Measurements from ENCODE around the gene DNAH5. TPM values are rescaled to one million over a fixed set of nuclear protein-coding genes. Genes with fewer than 3 reads are reported as not detected.
"Not testable (repeated sequence)": the region's sequence is repeated elsewhere in the genome, so short reads cannot be mapped to it uniquely, and the experiment has no call there.

Gene DNAH5
- total and polyA plus RNA-seq, 2 donors, result 0.18 to 0.48 TPM

DNA sequence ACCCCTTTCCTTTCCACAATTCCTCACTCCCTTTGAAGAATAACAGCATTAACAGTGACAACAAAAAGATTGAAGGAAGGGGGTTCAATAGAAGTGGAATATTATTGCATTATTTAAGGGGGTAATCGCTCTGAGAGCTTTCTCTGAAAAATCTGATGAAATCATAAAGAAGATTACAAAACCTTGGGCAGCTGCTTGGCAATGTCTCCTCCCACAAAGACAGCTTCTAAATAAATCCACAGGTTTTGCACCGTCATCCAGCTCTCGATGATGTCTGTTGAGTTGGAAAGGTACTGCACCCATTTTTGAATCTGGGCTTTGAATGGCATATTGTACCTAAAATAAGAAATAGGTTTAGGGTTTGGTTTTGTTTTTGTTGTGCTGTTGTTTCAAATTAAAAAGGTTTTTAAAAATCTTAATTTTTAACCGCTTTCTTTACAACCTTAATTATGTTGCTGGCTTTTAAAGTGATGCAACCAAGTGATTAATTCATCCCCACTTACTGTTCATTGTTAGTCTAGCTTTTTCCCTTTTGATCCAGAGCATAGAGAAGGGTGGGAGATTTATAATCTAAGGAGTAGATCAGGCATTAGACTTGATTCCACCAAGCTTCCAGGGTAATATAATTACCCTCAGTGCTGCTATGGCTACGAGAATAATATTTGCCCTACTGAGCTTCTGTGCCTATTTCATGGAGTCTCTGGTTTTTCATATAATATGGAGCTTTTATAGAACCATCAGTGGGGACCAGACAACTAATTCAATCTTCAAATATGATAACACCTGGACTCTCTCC is 85.0 kb downstream of the DNAH5 start:
- WGBS, result 62% methylated on average over 5 of the region's 5 CpGs
- H3K36me3 ChIP-seq (ENCODE audit: insufficient read depth), result no peaks in the 10 kb centered on the region
- H3K27ac ChIP-seq (ENCODE audit: low read depth), result no peak overlapping the region
- DNase-seq (ENCODE audit: extremely low spot score), result no peak
- H3K4me1 ChIP-seq (ENCODE audit: insufficient read depth), result no peaks in the 10 kb centered on the region
- no peak overlapping the region for H3K4me3 ChIP-seq (ENCODE audit: low read depth, low read length)

DNA sequence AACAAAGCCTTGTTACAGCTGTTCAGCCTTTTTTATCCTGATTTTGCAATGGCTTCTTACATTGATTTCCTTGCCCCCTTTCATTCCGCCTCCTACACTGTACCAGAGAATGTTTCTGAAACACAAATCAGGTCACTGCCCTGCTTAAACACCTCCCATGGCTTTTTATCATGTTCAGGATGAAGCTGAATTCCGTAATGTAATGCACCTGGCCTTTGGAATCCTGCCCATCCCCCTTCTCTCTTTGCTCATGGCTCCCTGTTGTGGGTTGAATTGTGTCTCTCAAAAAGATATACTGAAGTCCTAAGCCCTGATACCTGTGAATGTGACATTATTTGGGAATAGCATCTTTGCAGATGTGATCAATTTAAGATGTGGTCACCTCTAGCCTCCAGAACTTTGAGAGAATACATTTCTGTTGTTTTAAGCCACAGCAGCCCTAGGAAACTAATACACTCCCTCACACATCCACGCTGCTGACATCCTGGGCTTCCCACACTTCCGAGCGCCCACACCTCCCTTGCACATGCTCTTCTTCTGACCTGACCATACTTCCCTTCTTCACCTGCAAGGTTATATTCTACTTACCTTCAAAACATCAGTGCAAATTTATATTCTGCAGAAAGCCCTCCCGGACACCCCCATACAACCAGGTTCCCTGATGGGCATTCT is 101.2 kb downstream of the DNAH5 start:
- DNase-seq (ENCODE audit: extremely low spot score), result no peak
- Histone ChIP-seq H3K27ac (ENCODE audit: low read depth) (no peak overlapping the region), H3K4me3 (ENCODE audit: low read depth, low read length) (no peak overlapping the region), H3K36me3 (ENCODE audit: insufficient read depth) (no peaks in the 10 kb centered on the region), H3K4me1 (ENCODE audit: insufficient read depth) (no peaks in the 10 kb centered on the region)
- 74% methylated on average over 6 of the region's 6 CpGs for WGBS

DNA sequence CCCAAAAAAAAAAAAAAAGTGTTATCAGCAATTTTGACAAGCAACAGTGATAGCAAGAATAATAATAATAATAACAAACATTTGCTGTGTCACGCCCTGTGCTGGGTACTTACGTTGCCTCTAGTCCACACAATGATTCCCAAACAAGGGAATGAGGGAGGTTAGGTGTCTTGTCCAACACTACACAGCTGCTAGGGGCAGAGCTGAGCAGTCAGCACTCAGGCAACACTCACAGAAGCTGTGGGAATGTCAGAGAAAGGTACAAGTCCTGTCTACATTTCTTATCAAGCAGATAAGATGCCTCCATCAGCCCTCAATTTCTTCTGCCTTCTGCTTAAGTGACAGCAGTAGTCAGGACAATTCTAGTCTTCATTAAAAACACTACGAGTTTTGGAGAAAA is 111.0 kb downstream of the DNAH5 start:
- H3K27ac ChIP-seq (ENCODE audit: low read depth), result no peak overlapping the region
- WGBS, result 42% methylated on average over 3 of the region's 3 CpGs
- H3K4me1 ChIP-seq (ENCODE audit: insufficient read depth), result no peaks in the 10 kb centered on the region
- no peak overlapping the region for H3K4me3 ChIP-seq (ENCODE audit: low read depth, low read length)
- DNase-seq (ENCODE audit: extremely low spot score), result no peak
- H3K36me3 ChIP-seq (ENCODE audit: insufficient read depth), result no peaks in the 10 kb centered on the region

DNA sequence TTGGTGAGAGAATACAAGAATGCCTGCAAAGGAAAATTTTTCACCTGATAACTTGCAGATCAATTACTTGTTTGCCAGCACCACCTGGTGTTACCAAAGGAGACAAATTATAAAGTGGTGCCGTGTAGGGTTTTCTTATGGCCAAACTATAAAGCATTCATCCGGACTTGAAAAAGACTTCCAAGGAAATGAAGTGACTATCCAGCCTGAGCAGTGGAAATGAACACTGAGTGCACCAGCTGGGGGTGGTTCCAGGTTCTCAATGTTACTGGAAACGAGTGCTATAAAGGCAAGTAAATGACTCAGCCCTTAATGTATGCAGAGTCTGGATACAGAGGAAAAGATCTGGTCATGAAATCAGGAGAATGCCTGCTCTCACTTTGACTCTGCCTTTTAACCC is 113.1 kb downstream of the DNAH5 start:
- Histone ChIP-seq H3K4me1 (ENCODE audit: insufficient read depth) (no peaks in the 10 kb centered on the region), H3K27ac (ENCODE audit: low read depth) (no peak overlapping the region), H3K4me3 (ENCODE audit: low read depth, low read length) (no peak overlapping the region), H3K36me3 (ENCODE audit: insufficient read depth) (no peaks in the 10 kb centered on the region)
- 46% methylated on average over 3 of the region's 3 CpGs for WGBS
- DNase-seq (ENCODE audit: extremely low spot score), result no peak

DNA sequence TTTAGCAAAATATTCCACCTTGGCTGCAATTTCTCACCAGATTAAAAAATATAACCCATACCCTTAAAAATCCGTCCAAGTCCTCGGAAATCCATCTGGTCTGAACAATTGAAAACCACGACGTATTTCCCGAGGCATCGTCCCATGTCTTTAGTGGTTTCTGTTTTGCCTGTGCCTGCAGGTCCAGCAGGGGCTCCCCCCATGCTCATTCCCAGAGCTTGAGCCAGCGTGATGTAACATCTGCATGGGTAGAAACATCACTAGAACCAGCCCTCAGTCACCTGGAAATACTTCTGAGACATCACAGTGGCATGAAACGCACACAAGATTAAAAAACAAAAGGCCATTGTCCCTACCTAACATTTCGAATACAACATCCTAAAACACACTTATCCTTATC is 114.0 kb downstream of the DNAH5 start:
- 79% methylated on average over 9 of the region's 9 CpGs for WGBS
- Histone ChIP-seq H3K27ac (ENCODE audit: low read depth) (no peak overlapping the region), H3K4me1 (ENCODE audit: insufficient read depth) (no peaks in the 10 kb centered on the region), H3K36me3 (ENCODE audit: insufficient read depth) (no peaks in the 10 kb centered on the region), H3K4me3 (ENCODE audit: low read depth, low read length) (no peak overlapping the region)
- DNase-seq (ENCODE audit: extremely low spot score), result no peak

DNA sequence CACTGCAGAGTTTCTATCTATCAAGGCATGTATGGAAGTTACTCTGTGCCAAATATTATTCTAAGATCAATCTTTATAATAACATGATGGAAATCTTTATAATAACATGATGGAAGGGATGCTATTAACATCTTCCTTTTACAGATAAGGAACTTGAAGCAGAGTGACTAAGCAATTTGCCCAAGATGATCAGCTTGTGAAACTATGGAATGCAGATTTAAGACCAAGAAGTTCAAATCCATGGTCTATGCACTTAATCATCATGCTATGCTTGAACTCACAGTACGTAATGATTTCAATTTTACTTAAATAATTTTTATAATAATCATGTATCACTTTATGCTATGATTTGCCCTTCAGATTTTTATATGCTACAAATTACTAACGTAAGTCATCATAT is 123.1 kb downstream of the DNAH5 start:
- H3K36me3 ChIP-seq (ENCODE audit: insufficient read depth), result no peaks in the 10 kb centered on the region
- DNase-seq (ENCODE audit: extremely low spot score), result no peak
- no peak overlapping the region for H3K27ac ChIP-seq (ENCODE audit: low read depth)
- 82% methylated on average over 2 of the region's 2 CpGs for WGBS
- no peak overlapping the region for H3K4me3 ChIP-seq (ENCODE audit: low read depth, low read length)
- no peaks in the 10 kb centered on the region for H3K4me1 ChIP-seq (ENCODE audit: insufficient read depth)

DNA sequence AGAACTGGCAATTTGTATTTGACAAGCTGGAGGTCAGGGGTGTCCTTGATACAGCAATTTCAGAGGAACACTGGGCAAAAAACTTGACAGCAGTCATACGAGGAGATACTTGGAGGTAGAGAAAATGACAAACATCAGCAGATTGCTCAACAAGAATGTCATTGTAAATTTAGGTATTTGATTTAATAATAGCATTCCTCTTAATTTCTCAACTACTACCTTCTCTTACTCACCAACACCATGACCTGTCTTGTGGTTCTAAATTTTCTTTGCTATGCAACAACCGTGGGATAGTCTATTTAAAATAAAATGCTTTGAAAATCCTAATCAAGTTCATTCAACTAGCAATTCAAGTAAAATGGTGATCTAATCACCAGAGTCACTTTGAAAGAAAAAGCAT is 128.4 kb downstream of the DNAH5 start:
- DNase-seq (ENCODE audit: extremely low spot score), result no peak
- no peaks in the 10 kb centered on the region for H3K4me1 ChIP-seq (ENCODE audit: insufficient read depth)
- H3K27ac ChIP-seq (ENCODE audit: low read depth), result no peak overlapping the region
- no peak overlapping the region for H3K4me3 ChIP-seq (ENCODE audit: low read depth, low read length)
- H3K36me3 ChIP-seq (ENCODE audit: insufficient read depth), result no peaks in the 10 kb centered on the region
- 78% methylated on average over 2 of the region's 2 CpGs for WGBS

DNA sequence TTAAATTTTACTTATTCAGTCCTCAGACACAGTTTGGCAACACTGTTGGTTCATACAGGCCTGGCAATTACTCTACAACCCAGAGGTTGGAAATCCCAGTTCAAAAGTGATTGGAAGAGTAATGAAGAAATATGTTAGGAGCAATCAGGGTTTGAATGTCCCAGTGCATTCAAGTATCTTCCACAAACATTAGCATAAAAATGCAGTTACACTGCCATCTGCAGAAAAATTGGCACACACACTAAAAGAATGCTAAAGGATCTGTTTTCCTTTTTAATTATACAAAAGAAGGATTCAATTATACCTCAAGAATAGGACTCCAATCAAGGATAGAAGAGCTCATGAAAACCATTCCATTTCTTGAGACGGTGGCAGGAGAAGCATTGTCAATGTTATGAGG is 130.2 kb downstream of the DNAH5 start:
- no peak overlapping the region for H3K4me3 ChIP-seq (ENCODE audit: low read depth, low read length)
- no peak overlapping the region for H3K27ac ChIP-seq (ENCODE audit: low read depth)
- no peak for DNase-seq (ENCODE audit: extremely low spot score)
- 92% methylated on average over 1 of the region's 1 CpG for WGBS
- no peaks in the 10 kb centered on the region for H3K36me3 ChIP-seq (ENCODE audit: insufficient read depth)
- H3K4me1 ChIP-seq (ENCODE audit: insufficient read depth), result no peaks in the 10 kb centered on the region

DNA sequence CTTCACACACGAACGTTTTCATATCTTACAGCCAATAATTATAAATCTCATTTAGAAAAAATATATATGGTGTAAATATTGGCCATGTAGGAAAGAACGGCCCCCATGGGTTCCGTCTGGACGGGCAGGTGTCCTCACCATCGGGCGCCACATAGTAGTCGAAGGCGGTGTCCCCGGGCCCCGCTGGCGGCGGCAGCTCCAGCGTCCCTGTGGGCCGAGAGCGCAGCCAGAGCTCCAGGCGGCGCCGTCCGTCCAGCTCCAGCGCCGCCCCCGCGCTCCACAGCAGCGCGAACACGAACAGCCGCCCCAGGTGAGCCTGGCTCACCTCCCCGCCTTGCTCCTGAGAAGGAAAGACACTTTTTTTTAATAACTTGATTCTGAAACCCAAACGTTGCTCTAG is 134.6 kb downstream of the DNAH5 start:
- no peaks in the 10 kb centered on the region for H3K4me1 ChIP-seq (ENCODE audit: insufficient read depth)
- WGBS, result 74% methylated on average over 30 of the region's 30 CpGs
- H3K4me3 ChIP-seq (ENCODE audit: low read depth, low read length), result no peak overlapping the region
- DNase-seq (ENCODE audit: extremely low spot score), result no peak
- no peaks in the 10 kb centered on the region for H3K36me3 ChIP-seq (ENCODE audit: insufficient read depth)
- no peak overlapping the region for H3K27ac ChIP-seq (ENCODE audit: low read depth)

DNA sequence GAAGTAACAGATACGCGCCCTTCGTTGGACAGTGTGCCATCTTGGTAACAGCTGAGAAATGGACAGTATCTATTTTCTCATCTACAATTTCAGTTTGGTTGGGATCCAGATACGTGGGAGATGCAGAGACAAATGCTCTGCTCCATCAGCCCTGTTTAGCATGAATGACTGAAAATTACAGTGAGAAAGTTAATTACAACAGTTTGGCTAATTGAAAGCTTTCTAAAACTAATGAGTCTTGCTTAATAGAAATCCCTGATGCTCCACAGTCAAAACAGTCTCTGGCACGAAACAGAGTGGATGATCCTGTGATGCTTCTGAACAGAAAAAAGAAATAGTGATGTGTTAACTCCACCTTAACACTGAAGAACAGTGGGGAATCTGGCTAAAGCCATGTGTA is 140.2 kb downstream of the DNAH5 start:
- DNase-seq (ENCODE audit: extremely low spot score), result no peak
- Histone ChIP-seq H3K4me1 (ENCODE audit: insufficient read depth) (no peaks in the 10 kb centered on the region), H3K27ac (ENCODE audit: low read depth) (no peak overlapping the region), H3K36me3 (ENCODE audit: insufficient read depth) (no peaks in the 10 kb centered on the region), H3K4me3 (ENCODE audit: low read depth, low read length) (no peak overlapping the region)
- 79% methylated on average over 5 of the region's 5 CpGs for WGBS

DNA sequence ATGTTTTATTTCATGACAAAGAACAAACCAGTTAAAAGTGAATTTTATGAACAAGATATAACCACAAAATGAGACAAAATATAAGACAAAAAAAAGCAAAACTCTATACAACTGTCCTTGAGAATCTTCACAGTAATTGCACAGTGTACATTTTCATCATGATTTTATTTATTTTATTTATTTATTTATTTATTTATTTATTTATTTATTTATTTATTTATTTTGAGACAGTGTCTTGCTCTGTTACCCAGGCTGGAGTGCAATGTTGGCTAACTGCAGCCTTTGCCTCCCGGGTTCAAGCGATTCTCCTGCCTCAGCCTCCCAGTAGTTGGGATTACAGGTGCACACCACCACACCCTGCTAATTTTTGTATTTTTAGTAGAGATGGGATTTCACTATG is 145.9 kb downstream of the DNAH5 start:
- H3K4me3 ChIP-seq (ENCODE audit: low read depth, low read length); H3K4me1 ChIP-seq (ENCODE audit: insufficient read depth); H3K27ac ChIP-seq (ENCODE audit: low read depth); DNase-seq (ENCODE audit: extremely low spot score); H3K36me3 ChIP-seq (ENCODE audit: insufficient read depth): not testable (repeated sequence)
- 97% methylated on average over 2 of the region's 2 CpGs for WGBS

DNA sequence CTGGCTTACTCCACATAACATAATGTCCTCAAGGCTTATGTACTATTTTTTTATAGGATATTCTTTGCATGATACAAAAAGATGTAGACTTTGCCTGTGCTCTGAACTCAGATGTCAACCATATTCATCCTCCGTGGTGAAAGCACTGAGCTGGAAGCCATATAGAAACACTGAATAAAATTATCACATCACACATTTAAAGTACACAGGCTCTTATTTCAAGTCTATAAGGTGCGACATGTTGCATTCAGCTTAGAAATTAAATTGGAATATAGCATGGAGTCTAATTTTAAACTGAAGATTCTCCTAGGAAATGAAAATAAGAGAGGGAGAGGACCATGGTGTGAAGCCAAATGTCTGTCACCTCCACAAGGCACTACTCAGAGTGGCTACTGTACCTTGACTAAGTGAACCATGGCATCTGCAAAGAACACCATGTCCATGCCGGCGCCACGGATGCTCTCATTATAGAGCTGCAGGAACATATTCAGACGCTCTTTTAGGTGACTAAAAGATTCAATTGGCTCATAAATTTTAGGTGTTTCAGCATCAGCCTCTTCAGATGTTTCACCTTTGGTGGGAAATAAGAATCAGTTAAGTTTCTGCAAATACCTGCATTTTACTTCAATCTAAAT is 158.6 kb downstream of the DNAH5 start:
- Histone ChIP-seq H3K4me1 (ENCODE audit: insufficient read depth) (no peaks in the 10 kb centered on the region), H3K36me3 (ENCODE audit: insufficient read depth) (no peaks in the 10 kb centered on the region), H3K27ac (ENCODE audit: low read depth) (no peak overlapping the region), H3K4me3 (ENCODE audit: low read depth, low read length) (no peak overlapping the region)
- WGBS, result 85% methylated on average over 6 of the region's 6 CpGs
- DNase-seq (ENCODE audit: extremely low spot score), result no peak

DNA sequence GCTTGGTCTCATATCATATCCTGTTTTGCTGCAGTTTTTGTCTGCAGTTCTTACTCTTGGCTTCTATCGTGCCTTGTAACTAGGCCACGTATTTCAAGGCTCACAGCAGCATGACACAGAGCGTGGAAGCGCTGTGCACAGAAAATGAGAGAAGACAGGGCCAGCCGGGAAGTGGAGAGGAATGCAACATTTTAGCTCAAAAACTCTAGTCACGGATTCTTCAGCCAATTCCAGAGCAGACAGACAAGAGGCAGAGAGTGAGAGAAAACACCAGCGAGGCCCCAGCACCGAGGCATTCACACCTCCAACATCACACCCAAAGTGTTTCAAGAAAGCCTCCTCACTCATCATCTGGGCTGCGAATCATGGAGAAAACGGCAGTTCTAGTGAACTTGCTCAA is 160.8 kb downstream of the DNAH5 start:
- no peak for DNase-seq (ENCODE audit: extremely low spot score)
- H3K4me3 ChIP-seq (ENCODE audit: low read depth, low read length), result no peak overlapping the region
- H3K27ac ChIP-seq (ENCODE audit: low read depth), result no peak overlapping the region
- no peaks in the 10 kb centered on the region for H3K36me3 ChIP-seq (ENCODE audit: insufficient read depth)
- H3K4me1 ChIP-seq (ENCODE audit: insufficient read depth), result no peaks in the 10 kb centered on the region
- WGBS, result 66% methylated on average over 10 of the region's 10 CpGs

DNA sequence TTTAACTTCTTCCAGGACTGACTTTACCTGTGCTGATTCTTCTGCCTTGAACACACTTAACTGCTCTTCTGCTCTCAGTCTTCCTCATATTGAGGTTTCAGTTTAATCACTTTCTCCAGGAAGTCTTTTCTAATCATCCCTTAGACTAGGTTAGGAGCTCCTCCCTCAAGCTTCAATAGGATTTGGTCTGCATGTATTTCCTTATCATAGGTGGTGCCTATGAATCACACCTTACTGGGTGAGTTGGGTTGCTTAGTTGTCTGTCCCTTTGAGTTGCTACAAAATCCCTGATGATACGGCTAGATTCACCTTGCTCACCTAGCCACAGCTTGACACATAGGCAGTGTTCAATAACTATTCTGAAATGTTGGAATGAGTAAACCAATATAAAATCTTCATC is 164.4 kb downstream of the DNAH5 start:
- H3K4me3 ChIP-seq (ENCODE audit: low read depth, low read length), result no peak overlapping the region
- H3K36me3 ChIP-seq (ENCODE audit: insufficient read depth), result no peaks in the 10 kb centered on the region
- WGBS, result 90% methylated on average over 1 of the region's 1 CpG
- H3K4me1 ChIP-seq (ENCODE audit: insufficient read depth), result no peaks in the 10 kb centered on the region
- H3K27ac ChIP-seq (ENCODE audit: low read depth), result no peak overlapping the region
- DNase-seq (ENCODE audit: extremely low spot score), result no peak
